Hematopoietic multipotent progenitor cell treated with erythropoietin and hydrocortisone succinate and interleukin-3 and kit ligand, for 6 days (in vitro differentiated cells): ENCODE data around the gene ZRANB3.
"Not testable (repeated sequence)": the region's sequence is repeated elsewhere in the genome, so short reads cannot be mapped to it uniquely, and the experiment has no call there.

Experiments used
- DNase-seq: peaks from one replicate; pipeline ENCODE4 v3.0.0-alpha.2; 2015

ZRANB3 gene

DNA sequence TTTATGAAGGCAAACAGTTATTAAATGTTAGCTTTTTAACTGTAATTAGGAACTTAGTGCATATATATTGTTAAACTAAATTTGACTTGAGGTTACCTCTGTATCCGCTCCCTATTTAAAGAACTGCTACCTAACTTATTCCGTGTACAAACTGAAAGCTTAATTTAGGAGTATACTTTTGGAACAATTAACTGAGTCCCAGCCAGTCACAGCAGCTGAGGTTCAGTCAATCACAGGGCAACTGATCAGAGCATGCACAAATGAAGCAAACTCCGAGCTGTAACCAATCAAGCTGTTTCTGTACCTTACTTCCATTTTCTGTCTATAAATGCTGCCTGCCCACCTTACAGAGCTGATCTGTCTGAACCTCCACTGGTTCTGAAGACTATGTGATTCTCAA, 417.7 kb downstream of the ZRANB3 start:
- DNase-seq: no peak

DNA sequence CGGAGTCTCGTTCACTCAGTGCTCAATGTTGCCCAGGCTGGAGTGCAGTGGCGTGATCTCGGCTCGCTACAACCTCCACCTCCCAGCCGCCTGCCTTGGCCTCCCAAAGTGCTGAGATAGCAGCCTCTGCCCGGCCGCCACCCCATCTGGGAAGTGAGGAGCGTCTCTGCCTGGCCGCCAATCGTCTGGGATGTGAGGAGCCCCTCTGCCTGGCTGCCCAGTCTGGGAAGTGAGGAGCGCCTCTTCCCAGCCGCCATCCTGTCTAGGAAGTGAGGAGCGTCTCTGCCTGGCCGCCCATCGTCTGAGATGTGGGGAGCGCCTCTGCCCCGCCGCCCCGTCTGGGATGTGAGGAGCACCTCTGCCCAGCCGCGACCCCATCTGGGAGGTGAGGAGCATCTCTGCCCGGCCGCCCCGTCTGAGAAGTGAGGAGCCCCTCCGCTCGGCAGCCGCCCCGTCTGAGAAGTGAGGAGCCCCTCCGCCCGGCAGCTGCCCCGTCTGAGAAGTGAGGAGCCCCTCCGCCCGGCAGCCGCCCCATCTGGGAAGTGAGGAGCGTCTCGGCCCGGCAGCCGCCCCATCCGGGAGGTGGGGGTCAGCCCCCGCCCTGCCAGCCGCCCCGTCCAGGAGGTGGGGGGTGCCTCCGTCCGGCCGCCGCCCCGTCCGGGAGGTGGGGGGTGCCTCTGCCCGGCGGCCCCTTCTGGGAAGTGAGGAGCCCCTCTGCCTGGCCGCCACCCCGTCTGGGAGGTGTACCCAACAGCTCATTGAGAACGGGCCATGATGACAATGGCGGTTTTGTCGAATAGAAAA, 425.3 kb downstream of the ZRANB3 start:
- not testable (repeated sequence) for DNase-seq

DNA sequence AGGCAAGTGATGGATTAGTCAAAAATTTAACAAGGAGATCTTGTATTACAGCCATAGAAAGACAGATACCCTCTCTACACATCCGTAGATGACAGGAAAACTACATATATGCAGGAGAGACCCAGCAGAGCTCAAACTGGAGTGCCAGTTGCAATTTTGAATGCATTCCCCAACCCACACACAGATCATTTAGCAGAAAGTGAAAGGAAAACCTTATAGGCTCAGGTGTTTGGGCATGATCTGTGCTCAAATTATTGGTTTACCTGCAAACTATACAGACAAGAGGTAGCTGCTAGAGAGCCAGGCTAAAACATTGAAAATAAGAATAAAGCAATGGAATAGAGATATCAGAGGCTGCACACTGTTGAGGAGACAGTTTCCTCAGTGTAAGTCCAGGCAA, 427.2 kb downstream of the ZRANB3 start:
- DNase-seq: no peak

DNA sequence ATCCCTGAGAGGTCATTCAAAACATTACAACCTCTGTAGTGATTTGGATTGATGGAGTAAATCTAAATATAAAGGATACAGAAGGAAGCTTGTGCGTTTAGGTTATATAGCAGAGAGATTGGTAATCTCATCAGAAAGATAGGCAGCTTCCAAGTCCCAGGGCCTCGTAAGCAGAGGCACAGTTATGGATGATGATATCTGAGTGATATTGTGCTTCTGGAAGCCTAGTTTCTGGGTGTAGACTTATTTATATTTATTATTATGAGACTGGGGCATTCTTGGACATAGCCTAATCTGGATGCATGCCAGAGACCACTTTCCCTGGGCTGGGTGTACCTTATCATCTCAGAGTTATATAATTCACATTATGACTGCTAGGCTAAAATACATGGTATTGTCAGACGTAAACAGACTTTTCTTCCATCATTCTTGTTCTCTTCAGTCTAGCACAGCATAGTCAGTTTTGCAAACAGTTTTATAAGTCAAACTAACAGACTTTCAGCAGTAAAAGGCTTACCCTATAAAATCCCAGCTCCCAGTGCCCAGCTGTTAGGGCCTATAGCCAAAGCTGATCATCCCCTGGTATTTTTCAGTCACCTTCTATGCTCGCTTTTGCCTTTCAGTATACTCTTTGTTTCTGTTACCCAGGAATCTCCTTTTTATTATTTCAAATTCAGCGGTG, 431.1 kb downstream of the ZRANB3 start:
- DNase-seq: peak; percentile 10

DNA sequence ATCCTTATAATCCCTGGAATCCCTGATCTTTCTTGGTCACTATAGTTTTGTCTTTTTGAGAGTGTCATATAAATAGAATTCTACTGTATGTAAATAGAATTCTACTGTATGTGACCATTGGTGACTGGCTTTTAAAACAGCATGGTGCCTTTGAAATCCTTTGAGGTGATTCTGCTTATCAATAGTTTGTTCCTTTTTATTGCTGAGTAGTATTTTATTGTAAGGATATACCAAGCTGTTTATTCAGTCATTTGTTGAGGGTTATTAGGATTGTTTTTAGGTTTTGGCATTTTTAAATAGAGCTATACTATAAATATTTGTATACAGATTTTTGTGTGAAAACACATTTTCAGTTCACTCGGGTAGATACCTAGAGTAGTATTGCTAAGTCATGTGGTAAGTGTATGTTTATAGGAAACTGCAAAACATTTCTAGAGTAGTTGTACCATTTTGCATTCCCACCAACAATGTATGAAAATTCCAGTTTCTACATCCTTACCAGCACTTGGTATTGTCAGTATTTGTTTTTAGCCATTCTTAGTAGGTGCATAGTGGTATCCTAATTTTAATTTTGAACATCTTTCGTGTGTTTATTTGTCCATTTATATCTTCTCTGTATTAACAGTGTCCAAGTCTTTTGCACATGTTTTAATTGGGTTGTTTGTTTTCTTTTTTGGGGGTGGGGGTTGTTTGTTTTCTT, 433.3 kb downstream of the ZRANB3 start:
- DNase-seq: no peak

DNA sequence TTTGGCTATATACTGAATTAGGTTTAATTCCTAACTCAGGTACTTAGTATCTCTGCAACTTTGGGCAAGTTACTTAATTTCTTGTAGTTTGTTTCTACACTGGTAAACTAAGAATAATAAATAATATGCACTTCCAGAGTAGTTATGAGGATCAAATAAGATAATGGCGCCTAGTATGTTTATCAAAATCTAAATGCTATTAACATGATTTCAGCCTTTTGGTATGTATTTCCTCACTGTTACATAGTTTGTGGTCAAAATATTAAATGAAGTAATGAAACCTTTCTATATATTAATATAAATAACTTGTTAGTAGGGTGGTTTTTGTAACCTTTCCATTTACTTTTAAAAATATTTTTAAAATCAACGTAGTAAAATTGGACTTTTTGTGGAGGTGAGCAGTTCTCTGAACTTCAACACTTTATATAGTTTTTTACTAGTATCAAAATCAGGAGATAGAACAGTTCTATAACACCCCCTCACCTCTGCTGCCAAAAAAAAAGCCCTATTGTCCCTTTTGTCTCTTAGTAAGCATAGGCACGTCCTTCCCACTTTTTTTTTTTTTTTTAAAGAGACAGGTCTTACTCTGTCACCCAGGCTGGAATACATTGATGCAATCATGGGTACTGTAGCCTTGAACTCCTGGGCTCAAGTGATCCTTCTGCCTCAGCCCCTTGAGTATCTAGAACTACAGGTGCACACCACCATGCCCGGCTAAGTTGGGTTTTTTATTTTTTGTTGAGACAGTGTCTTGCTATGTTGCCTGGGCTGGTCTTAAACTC, 434.2 kb downstream of the ZRANB3 start:
- no peak for DNase-seq

DNA sequence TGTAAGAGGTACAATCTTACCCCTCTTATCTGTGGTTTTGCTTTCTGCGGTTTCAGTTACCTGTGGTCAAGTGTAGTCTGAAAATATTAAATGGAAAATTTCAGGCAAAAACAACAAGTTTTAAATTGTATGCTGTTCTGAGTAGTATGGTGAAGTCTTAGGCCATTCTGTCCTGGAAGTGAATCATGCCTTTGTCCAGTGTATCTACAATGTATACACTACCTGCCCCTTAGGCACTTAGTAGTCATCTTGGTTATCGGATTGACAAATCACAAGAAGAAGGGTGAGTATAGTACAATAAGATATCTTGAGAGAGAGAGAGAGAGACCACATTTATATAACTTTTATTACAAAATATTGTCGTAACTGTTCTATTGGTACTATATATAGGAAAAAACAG, 435.4 kb downstream of the ZRANB3 start:
- no peak for DNase-seq

DNA sequence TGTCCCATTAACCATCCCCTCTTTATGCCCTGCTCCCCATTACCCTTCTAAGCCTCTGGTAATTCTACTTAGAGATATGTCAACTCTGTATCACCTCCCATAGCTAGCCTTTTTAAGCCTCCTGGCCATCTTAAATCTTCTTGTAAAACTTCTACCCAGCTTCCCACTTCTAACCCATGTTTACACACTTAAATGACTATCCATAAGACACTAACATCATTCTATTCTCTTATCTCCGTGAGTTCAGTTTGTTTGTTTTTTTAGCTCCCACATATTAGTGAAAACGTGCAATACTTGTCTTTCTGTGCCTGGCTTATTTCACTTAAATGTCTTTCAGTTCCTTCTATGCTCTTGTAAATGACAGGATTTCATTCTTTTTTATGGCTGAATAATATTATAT, 436.5 kb downstream of the ZRANB3 start:
- no peak for DNase-seq

DNA sequence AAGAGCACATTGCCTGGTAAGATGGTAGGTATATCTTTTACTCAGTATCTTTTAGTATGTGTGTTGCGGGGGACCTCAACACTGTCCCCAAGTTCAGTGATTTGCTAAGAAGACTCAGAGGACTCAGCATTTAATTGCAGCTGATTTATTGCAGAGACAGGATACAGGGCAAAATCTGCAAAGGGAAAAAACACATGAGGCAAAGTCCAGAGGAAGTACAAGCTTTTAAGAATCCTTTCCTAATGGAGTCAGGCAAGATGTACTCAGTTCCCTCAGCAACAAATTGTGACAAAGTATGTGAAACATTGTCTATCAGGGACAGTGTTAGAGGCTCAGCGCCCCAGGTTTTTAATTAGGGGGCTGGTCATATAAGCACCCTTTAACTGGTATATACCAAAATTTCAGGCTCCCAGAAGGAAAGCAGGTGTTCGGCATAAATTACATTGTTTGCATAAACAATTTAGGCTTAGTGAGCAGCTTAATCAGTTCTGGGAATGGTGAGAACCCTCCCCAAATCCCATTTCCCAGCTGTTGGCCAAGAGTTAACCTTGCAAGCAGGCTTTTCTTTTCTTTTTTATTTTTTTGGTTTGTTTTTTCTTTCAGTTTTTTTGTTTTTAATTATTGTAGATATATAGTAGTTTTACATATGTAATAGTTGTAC, 437.2 kb downstream of the ZRANB3 start:
- DNase-seq: no peak

DNA sequence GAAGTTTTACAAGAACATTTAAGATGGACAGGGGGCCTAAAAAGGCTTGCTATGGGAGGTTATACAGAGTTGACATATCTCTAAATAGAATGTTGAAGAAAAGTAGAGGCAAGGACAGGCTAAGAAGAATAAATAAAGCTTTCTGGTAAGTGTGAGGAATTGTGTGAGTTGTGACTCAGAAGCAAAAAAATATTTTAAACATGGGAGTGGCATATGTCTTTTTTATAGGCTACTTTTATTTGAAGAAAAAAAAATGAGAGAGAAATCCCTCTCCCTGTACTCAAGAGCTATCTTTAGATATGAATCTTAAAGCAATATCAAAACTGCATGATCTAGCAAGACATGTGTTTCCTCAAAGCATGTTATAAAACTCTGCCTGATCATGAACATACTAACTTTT, 437.8 kb downstream of the ZRANB3 start:
- DNase-seq: no peak

DNA sequence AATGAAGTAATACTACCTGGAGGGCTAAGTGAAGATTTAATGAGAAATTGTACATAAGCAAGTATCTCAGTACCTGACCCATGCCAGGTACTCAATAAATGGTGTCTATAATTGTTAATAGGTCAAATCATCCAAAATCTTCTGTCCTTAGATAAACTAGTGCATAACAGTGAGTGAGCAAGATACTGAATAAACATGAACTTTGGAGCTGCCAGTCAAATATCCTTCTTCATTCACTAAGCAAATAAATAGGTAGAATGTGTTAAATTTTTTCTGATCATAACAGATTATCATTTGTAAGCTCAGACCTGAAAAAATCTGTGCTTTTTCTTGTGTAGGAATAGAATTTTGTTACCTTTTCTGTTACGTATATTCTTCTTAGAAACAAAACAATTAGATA, 439.3 kb downstream of the ZRANB3 start:
- no peak for DNase-seq

DNA sequence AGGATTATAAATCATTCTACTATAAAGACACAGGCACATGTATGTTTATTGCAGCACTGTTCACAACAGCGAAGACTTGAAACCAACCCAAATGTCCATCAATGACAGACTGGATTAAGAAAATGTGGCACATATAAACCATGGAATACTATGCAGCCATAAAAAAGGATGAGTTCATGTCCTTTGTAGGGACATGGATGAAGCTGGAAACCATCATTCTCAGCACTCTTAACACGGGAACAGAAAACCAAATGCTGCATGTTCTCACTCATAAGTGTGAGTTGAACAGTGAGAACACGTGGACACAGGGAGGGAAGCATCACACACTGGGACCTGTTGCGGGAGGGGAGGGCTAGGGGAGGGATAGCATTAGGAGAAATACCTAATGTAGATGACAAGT, 441.4 kb downstream of the ZRANB3 start:
- not testable (repeated sequence) for DNase-seq
